ENCODE results near the gene IL7R. TPM values are rescaled to one million over a fixed set of nuclear protein-coding genes. Genes with fewer than 3 reads are reported as not detected.
A peak's percentile ranks its signal among the peaks of the same experiment; 100 is the strongest.

The IL7R gene
- total and polyA plus RNA-seq, 7 donors, result 0.21 to 1.9 (median 1.0) TPM

DNA sequence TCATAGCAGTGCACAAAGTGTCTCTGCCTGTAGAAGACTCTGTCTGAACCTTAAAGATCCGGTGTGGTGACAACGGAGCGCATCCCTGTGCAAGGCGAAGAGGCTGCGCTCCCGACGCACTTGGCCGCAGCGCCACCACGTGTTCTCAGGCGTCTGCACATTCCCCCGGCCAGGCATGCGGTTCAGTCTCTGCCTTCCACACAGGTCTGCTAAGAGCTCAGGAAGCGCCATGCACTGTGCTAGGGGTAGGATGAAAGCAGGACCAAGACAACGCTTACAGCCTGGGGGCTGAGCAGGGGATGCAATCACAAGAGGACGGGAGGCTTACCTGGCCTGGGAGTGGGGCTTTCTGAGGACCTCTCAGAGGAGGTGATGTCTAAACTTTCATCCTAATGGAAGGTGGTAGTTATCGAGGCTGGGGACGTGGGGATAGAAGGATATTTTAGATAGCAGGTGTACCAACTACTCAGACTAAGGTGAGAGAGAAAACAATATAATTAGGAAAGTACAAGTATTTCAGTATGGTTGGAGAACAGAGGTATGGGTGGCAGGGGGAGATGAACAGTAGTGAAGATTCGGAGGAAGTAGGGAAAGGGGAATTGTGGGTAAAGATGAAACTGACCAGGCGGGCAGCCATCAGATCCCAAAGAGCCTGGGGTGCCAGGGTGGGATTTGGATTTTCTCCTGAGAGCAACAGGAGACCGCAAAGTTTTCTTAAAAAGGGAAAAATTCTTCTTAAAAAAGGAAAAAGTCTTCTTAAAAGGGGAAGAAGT lies 68.4 kb downstream of the IL7R start:
- no peak overlapping the region for H3K4me3 ChIP-seq
- DNase-seq (peak; percentile 34 to 62), ATAC-seq (peak; percentile 46 to 69 (median 54))
- H3K27ac ChIP-seq, result no peak overlapping the region
- no peaks in the 10 kb centered on the region for H3K4me1 ChIP-seq
- TF ChIP-seq, protein P1, sequence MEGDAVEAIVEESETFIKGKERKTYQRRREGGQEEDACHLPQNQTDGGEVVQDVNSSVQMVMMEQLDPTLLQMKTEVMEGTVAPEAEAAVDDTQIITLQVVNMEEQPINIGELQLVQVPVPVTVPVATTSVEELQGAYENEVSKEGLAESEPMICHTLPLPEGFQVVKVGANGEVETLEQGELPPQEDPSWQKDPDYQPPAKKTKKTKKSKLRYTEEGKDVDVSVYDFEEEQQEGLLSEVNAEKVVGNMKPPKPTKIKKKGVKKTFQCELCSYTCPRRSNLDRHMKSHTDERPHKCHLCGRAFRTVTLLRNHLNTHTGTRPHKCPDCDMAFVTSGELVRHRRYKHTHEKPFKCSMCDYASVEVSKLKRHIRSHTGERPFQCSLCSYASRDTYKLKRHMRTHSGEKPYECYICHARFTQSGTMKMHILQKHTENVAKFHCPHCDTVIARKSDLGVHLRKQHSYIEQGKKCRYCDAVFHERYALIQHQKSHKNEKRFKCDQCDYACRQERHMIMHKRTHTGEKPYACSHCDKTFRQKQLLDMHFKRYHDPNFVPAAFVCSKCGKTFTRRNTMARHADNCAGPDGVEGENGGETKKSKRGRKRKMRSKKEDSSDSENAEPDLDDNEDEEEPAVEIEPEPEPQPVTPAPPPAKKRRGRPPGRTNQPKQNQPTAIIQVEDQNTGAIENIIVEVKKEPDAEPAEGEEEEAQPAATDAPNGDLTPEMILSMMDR (IDR thresholded peaks at IDR 0.05), result peak; percentile 18
- no peaks in the 10 kb centered on the region for H3K9me3 ChIP-seq
- intact Hi-C loops (cut with DNase I), result loop anchor here in 1 of 2 donors (5.0 to 10.0 kb wide), 2 partner anchors 148 to 310 kb away; partner anchors contain the start of gene SPEF2
- peaks cover 0 to 33% (median 6%) of the 10 kb centered on the region in 3 donors for H3K27me3 ChIP-seq (ENCODE audit: insufficient read depth in 3 of 3, low read length in 2 of 3)
- 12 to 18% (median 17%) methylated on average over 21 of the region's 21 CpGs for WGBS, 3 donors
- H3K36me3 ChIP-seq (ENCODE audit: insufficient read depth in 1 of 2, low read depth in 1 of 2), result no peaks in the 10 kb centered on the region

DNA sequence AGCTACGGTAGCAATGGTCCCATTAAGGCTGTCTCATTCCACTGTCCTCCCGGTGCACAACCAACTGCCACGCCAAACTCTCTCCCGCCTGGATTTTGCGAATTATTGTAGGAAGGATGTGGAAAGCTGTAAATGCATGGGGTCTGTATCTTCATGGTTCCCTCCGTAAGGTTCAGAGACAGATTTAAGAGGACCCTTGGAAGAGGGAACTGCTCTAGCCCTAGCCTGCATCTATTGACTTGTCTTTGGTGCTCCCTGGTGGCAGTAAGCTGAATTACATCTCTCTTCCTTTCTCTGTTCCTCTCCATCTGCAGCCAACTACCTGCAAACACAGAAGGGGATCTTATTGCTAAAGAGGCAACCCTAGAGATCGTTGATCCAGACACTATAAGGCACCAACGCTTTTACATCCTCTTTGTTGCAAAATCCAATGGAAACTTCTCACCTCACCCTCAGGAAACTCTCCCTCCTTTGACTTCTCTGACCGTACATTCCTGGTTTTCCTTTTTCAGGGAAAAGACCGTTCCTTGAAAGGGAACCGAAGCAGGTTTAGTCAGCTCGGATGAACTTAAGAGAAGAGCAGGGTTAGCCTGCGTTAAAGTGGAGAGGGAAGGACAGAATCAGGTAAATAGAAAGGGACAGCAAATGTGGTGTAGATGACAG lies 69.8 kb downstream of the IL7R start:
- 32 to 36% (median 33%) methylated on average over 13 of the region's 13 CpGs for WGBS, 3 donors
- H3K27me3 ChIP-seq (ENCODE audit: insufficient read depth in 3 of 3, low read length in 2 of 3), result peaks cover 2 to 33% (median 6%) of the 10 kb centered on the region in 3 donors
- H3K27ac ChIP-seq, result no peak overlapping the region
- no peaks in the 10 kb centered on the region for H3K36me3 ChIP-seq (ENCODE audit: insufficient read depth in 1 of 2, low read depth in 1 of 2)
- DNase-seq, result no peak
- no peaks in the 10 kb centered on the region for H3K4me1 ChIP-seq
- ATAC-seq, result peak; percentile 57 to 70 (median 62)
- intact Hi-C loops (cut with DNase I), result loop anchor here (2.0 to 10.0 kb wide), 4 partner anchors 149 to 312 kb away; partner anchors contain the start of gene SPEF2 (in 2 of the 2)
- H3K4me3 ChIP-seq, result no peak overlapping the region
- no peaks in the 10 kb centered on the region for H3K9me3 ChIP-seq
- TF ChIP-seq, protein P1 (IDR thresholded peaks at IDR 0.05), result peak; percentile 88

Other genes starting within 250 kb of the IL7R start
- gene SPEF2, start 239.0 kb upstream of the IL7R start, total RNA-seq, result under 1 TPM; 0.27 to 0.71 (median 0.66) TPM
- under 1 TPM; 0.13 to 0.56 (median 0.32) TPM for gene SPEF2, start 239.0 kb upstream of the IL7R start, polyA plus RNA-seq
- not detected for gene CAPSL, start 81.7 kb downstream of the IL7R start, total RNA-seq
- gene CAPSL, start 81.7 kb downstream of the IL7R start, polyA plus RNA-seq, result not detected
- 1 to 10 TPM in 1 of 4 donors, under 1 TPM in 3; 0.67 to 4.1 (median 0.91) TPM for gene UGT3A1, start 134.5 kb downstream of the IL7R start, total RNA-seq
- gene UGT3A1, start 134.5 kb downstream of the IL7R start, polyA plus RNA-seq, result under 1 TPM; 0.21 to 0.65 (median 0.56) TPM
- gene UGT3A2, start 210.0 kb downstream of the IL7R start, total RNA-seq, result not detected
- gene UGT3A2, start 210.0 kb downstream of the IL7R start, polyA plus RNA-seq, result not detected